GM19395 (cell line): Measurements from ENCODE around the gene CCL21.

Source experiments
- ATAC-seq: cut with Tn5 transposase; IDR thresholded peaks from one replicate; pipeline ENCODE4 v1.9.1; 2021; ENCODE audit warnings: mild to moderate bottlenecking, moderate library complexity; ENCODE audit not compliant: unreplicated experiment

CCL21 gene

GRCh38 chr9:34709196-34709978, 549 bp downstream of the CCL21 start:
- no peak for ATAC-seq

- ATAC-seq = no peak
These were observed 2.8 kb downstream of the CCL21 start for GRCh38 chr9:34707130-34707529.

GRCh38 chr9:34701769-34702736, 7.9 kb downstream of the CCL21 start:
- no peak for ATAC-seq

- no peak for ATAC-seq
These were observed 8.7 kb downstream of the CCL21 start for GRCh38 chr9:34701023-34701768.

- ATAC-seq = no peak
These were observed 15.1 kb downstream of the CCL21 start for GRCh38 chr9:34694811-34695210.

- no peak for ATAC-seq
These were observed 16.4 kb downstream of the CCL21 start for GRCh38 chr9:34693560-34693959.

GRCh38 chr9:34691936-34692315, 18.0 kb downstream of the CCL21 start:
- no peak for ATAC-seq

- ATAC-seq = no peak
These were observed 18.7 kb downstream of the CCL21 start, which contains the start of gene CCL19 for GRCh38 chr9:34690983-34691935. Gene CCL19 (minus strand): TSS chr9:34691276. CDS start chr9:34691139, 137 bp downstream.

GRCh38 chr9:34689512-34689911, 20.4 kb downstream of the CCL21 start:
- no peak for ATAC-seq

GRCh38 chr9:34689116-34689470, 20.8 kb downstream of the CCL21 start:
- ATAC-seq = no peak

GRCh38 chr9:34688329-34689115, 21.4 kb downstream of the CCL21 start:
- no peak for ATAC-seq

GRCh38 chr9:34687276-34688030, 22.5 kb downstream of the CCL21 start:
- no peak for ATAC-seq

- no peak for ATAC-seq
These were observed 23.2 kb downstream of the CCL21 start for GRCh38 chr9:34686732-34687131.

GRCh38 chr9:34686231-34686630, 23.7 kb downstream of the CCL21 start:
- ATAC-seq = no peak

GRCh38 chr9:34685591-34685990, 24.3 kb downstream of the CCL21 start:
- no peak for ATAC-seq

GRCh38 chr9:34684816-34685215, 25.1 kb downstream of the CCL21 start:
- ATAC-seq = no peak

GRCh38 chr9:34684145-34684544, 25.8 kb downstream of the CCL21 start:
- ATAC-seq = no peak

GRCh38 chr9:34675869-34676268, 34.1 kb downstream of the CCL21 start:
- no peak for ATAC-seq
